NK-92 (cell line): ENCODE measurements around the gene GRID1.
"Not testable (repeated sequence)": the region's sequence is repeated elsewhere in the genome, so short reads cannot be mapped to it uniquely, and the experiment has no call there.

Source experiments
- DNase-seq: peaks from one replicate; lab custom pipeline; 2025; ENCODE audit not compliant: unreplicated experiment; lab: John Stamatoyannopoulos, UW

The GRID1 gene

DNA sequence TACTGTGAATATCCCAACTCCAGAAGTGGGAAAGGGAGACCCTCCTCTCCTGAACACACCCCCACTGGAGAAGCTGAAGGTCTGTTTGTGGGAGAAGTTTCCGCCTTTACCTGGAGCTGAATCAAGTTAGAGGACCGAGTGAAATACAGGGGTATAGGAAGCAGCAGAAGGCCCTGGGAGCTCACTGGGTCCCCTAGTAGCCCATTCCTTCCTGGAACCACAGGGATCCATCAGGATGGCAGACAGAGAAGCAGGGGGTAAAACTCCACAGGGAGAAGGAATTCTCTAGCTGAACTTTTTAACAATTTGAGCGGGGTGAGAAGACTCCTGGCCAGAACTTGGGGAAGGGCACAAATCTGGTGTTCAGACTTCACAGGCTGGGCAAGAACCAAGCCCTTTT, 275.8 kb downstream of the GRID1 start:
- no peak for DNase-seq

DNA sequence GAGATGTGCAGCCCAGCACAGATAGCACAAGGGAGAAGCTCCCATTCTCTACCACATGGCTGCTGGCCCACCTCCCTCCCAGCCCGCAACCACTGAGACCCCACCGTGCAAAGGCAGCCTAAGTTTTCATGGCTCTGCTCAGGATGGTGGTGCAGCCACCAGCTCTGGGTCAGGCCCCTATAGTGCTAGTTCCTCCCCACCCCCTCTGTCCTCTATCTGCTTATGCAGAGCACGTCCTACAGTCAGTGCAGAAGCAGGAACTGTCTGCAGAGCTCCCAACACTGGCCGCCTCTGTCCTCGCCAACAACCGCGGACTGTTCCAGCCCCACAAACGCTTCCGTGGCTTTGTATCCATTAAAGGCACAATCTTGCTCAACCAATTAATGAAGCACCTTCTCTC, 278.9 kb downstream of the GRID1 start:
- DNase-seq, result no peak

DNA sequence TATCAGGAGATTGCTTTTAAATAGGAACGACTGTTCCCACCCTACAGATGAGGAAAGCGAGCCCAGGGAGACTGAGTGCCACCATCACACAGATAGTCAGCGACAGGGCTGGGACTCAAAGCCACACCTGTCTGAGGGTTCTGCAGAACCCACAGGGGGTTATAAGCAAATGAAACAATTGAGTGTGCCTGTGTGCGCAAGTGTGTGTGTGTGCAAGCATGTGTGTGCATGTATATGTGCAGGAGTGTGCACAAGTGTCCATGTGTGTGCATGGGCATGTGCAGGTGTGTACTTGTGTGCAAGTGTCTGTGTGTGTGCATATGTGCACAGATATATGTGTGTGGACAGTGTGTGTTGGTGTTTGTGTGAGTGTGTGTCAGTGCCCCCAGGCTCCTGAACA, 280.2 kb downstream of the GRID1 start:
- DNase-seq, result no peak

- DNase-seq, result no peak
These were observed 280.9 kb downstream of the GRID1 start for GRCh38 chr10:86085686-86086085.

GRCh38 chr10:86085136-86085535, 281.5 kb downstream of the GRID1 start:
- no peak for DNase-seq

- no peak for DNase-seq
These were observed 282.0 kb downstream of the GRID1 start for GRCh38 chr10:86084585-86084984.

DNA sequence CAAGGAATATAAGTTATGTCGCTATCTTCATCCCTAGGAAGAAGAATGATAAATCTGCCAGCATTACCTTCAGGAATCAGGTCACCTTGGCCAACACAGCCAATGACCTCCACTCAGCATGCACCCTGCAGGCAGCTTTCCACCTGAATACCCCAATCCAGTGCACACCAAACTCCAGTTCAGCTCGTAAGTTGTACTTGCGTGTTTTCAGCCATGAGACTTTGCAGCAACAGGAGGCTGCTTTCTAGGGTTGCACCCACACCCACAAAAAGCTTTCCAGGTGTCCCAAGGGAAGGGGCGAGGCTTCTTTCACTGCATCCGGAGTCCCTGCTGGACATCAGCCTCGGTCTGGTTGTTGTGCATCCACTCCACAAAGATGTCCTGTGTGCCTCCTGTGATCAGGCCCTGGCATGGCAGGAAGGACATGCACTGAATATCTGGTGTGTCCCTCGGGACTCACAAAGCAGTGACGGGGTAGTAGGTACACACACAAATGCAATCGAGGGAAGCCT, 282.9 kb downstream of the GRID1 start:
- no peak for DNase-seq

DNA sequence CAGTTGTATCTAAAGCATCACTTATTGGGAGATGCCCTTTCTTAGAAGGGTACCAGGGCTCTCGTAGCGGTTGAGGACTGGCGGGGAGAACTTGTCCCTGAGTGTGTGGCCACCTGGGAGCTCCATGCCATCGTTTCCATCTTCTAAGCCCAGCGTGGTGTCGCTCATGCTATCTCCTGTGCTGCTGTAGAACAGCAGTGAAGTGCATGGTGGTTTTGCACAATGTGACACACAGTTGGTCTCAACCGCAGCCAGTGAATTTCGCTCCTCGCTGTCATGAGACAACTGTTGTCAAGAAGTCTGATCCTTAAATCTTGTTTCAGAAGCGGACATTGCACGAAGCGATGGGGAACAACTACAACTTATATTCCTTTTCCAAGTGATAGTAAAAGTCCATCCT, 283.4 kb downstream of the GRID1 start:
- no peak for DNase-seq

DNA sequence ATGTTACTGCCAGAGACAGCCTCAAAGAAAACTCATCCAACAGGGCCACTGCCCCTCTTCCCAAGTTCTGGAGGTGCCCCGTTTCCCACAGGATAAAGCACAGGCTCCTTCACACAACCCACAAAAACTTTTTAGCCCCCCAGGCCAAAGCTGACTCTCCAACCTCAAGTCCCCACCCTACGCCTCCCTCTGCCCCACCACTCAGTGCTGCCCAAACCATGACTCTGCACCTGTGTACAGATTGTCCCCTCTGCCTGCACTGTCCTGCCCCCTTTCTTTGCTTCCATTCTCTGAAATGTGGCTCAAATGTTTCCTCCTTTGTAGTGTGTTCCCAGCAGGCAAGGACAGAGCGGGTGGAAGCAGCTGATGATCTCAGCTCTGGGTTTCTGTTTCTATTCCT, 284.0 kb downstream of the GRID1 start:
- no peak for DNase-seq

DNA sequence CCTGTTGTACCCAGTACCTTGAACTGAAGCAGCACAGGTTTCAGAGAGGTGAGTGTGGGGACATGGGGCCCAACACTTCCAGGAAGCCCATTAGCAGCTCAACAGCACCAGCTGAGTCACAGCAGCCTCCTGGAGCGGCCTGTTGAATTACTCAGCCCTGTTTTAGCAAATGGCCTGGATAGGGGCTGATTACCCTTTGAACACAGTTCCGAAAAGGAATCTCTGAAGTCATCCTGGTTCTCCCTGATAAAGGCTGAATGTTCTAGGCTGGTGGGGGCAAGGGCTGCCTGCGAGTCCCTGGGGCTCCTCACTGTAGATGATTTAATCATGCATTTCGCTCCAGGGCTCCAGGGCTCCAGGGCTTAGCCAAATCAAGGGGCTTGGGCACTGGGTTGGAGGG, 287.5 kb downstream of the GRID1 start:
- no peak for DNase-seq

DNA sequence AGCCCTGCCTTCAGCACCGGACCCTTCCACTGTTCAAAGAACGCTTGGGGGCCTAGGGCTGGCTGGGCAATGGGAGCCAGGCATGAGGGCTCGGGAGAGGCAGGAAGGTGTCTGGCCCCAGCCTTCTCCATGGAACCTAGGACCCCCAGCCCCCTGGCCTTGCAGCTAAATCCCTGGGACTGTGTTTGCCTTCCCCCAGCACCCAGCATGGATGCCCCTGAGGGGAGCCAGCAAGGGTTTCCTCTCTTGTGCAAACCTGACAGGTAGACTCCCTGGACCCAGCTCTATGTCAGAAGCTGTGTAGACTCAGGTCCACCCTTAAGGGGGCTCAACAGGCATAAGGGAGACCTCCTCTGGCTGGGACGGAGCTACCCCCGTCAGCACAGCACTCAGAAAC, 288.0 kb downstream of the GRID1 start:
- DNase-seq, result no peak

DNA sequence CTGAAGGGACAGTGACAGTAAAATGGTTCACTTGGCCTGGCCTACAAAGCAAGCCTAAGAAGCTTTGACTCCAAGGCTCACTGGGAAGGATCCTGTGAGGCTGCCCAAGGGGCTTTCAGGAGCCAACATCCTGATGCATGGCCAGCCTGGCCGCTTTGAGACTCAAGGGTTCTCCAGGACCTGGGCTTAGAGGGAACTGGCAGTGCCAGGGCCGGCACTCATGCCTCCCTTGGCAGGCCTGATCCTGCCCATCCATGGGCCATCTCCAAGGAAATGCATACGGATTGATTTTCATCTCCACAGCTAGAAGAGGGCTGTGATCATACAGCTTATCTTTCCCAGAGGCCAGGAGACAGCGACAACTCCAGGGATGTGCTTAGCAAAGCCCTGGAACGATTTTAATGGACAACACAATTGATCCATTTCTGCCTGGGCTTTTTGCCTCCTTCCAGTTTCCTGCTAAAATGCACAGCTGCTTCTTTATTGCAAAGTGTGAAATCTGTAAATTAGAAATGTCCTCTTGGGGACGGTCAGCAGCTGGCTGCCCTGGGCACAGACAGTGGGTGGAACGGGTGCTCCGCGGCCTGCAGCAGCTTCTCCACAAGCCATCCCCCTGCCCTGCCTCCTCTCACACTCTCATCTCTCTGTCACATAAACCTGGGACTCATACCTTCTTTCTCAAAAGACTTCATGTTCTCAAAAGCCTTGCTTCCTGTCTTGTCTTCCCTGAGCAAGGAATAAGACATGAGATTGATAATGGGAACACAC, 288.5 kb downstream of the GRID1 start:
- DNase-seq, result no peak

- DNase-seq, result no peak
These were observed 289.3 kb downstream of the GRID1 start for GRCh38 chr10:86077271-86077670.

DNA sequence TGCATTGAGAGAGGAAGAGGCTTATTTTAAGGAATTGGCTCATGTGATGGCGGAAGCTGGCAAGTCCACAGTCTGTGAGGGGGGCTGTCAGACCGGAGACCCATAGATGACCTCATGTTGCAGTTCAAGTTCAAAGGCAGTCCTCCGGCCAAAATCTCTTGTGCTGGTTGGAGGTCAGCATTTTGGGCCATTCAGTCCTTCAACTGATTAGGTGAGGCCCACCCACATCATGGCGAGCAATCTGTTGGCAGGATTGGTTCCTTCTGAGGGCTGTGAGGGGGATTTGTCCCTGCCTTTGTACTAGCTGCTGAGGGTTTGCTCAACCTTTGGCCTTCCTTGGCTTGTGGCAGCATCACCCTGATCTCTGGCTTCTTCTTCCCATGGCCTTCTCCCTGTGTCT, 290.1 kb downstream of the GRID1 start:
- not testable (repeated sequence) for DNase-seq

- DNase-seq, result no peak
These were observed 291.1 kb downstream of the GRID1 start for GRCh38 chr10:86075512-86075911.

- no peak for DNase-seq
These were observed 292.3 kb downstream of the GRID1 start for GRCh38 chr10:86074294-86074693.

- no peak for DNase-seq
These were observed 293.2 kb downstream of the GRID1 start for GRCh38 chr10:86073199-86073977.

DNA sequence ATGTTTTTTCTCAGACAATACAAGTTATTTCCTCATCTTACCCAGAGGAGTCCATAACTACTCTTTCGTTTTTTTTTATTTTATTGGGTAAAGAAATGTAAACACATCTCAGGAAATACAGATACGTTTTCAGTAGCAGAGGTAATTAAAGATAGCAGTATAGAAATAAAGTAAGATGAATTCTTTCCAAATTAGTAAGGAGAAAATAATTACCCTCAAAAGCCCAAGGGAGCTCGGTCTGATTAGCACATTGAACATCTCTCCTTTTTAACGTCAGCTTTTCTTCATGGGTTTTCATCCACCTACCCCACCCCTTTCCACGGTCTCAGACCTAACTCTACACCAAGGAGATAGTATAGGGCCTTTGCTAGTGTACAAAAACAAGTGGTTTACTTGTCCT, 294.2 kb downstream of the GRID1 start:
- DNase-seq, result no peak

GRCh38 chr10:86071758-86072157, 294.8 kb downstream of the GRID1 start:
- DNase-seq, result no peak

GRCh38 chr10:86071145-86071544, 295.4 kb downstream of the GRID1 start:
- DNase-seq, result no peak

- DNase-seq, result no peak
These were observed 296.3 kb downstream of the GRID1 start for GRCh38 chr10:86070278-86070677.
